Liver (tissue), 9 donors: ENCODE data around the gene EFR3B. TPM values are rescaled to one million over a fixed set of nuclear protein-coding genes. Genes with fewer than 3 reads are reported as not detected.

Source experiments
- DNase-seq: peaks from one replicate; pipeline ENCODE4 v3.0.0-alpha.2; 2017; ENCODE audit warnings: low spot score
- H3K27ac ChIP-seq, 2 donors: one replicate each; pipeline ENCODE4 v1.7.0; 2013; ENCODE audit warnings: inconsistent platforms in 2 of 2, low read length in 2 of 2, control low read depth in 1 of 2, low read depth in 1 of 2, mild to moderate bottlenecking in 1 of 2
- H3K27me3 ChIP-seq, 4 donors: one replicate each; pipeline versions ENCODE4 v1.6.1 to v1.7.0; 2013; ENCODE audit warnings: low read length in 3 of 4, inconsistent platforms in 1 of 4, mild to moderate bottlenecking in 1 of 4, moderate library complexity in 1 of 4; ENCODE audit not compliant: control insufficient read depth in 4 of 4, insufficient read depth in 4 of 4
- H3K36me3 ChIP-seq, 4 donors: one replicate each; pipeline versions ENCODE4 v1.6.1 to v1.7.0; 2013; ENCODE audit warnings: low read length in 3 of 4, mild to moderate bottlenecking in 3 of 4, low read depth in 1 of 4, moderate library complexity in 1 of 4; ENCODE audit not compliant: control insufficient read depth in 4 of 4, insufficient read depth in 3 of 4
- H3K4me1 ChIP-seq, 4 donors: one replicate each; pipeline versions ENCODE4 v1.6.1 to v1.7.0; 2013; ENCODE audit warnings: low read length in 3 of 4, mild to moderate bottlenecking in 3 of 4, moderate library complexity in 1 of 4; ENCODE audit not compliant: control insufficient read depth in 4 of 4, insufficient read depth in 4 of 4
- H3K4me3 ChIP-seq, 3 donors: one replicate each; pipeline versions ENCODE4 v1.6.1 to v1.7.0; 2013; ENCODE audit warnings: low read length in 3 of 3, control low read depth in 1 of 3, low read depth in 1 of 3, mild to moderate bottlenecking in 1 of 3
- H3K9ac ChIP-seq, 2 donors: one replicate each; pipeline ENCODE4 v1.7.0; 2013; ENCODE audit warnings: low read length in 2 of 2, mild to moderate bottlenecking in 2 of 2, moderate library complexity in 2 of 2, control low read depth in 1 of 2, low read depth in 1 of 2
- H3K9me3 ChIP-seq, 4 donors: one replicate each; pipeline versions ENCODE4 v1.6.1 to v1.7.0; 2013; ENCODE audit warnings: low read length in 3 of 4; ENCODE audit not compliant: control insufficient read depth in 4 of 4
- EGR1 ChIP-seq, 2 donors: IDR thresholded peaks; 2 replicates each; pipeline ENCODE4 v1.6.1; 2016 to 2018; ENCODE audit warnings: antibody characterized with exemption in 2 of 2, low read depth in 2 of 2
- FOXA1 ChIP-seq: IDR thresholded peaks from 2 replicates; pipeline ENCODE4 v1.6.1; 2016; ENCODE audit warnings: antibody characterized with exemption
- FOXA2 ChIP-seq: IDR thresholded peaks from 2 replicates; pipeline ENCODE4 v1.6.1; 2016; ENCODE audit warnings: antibody characterized with exemption
- GABPA ChIP-seq, 2 donors: IDR thresholded peaks in 1 of 2; conservative IDR thresholded peaks in 1 of 2; 2 replicates each; pipeline ENCODE4 v1.6.1; 2016; ENCODE audit warnings: antibody characterized with exemption in 2 of 2, mild to moderate bottlenecking in 1 of 2, moderate library complexity in 1 of 2
- HNF4A ChIP-seq, 2 donors: conservative IDR thresholded peaks; 2 replicates each; pipeline ENCODE4 v1.6.1; 2016; ENCODE audit warnings: antibody characterized with exemption in 2 of 2, mild to moderate bottlenecking in 2 of 2
- JUND ChIP-seq, 2 donors: IDR thresholded peaks; 2 replicates each; pipeline ENCODE4 v1.6.1; 2016; ENCODE audit warnings: antibody characterized with exemption in 2 of 2
- RAD21 ChIP-seq, 2 donors: IDR thresholded peaks; 2 replicates each; pipeline ENCODE4 v1.6.1; 2016; ENCODE audit warnings: antibody characterized with exemption in 2 of 2, mild to moderate bottlenecking in 2 of 2
- RXRA ChIP-seq, 2 donors: IDR thresholded peaks; 2 replicates each; pipeline ENCODE4 v1.6.1; 2017 to 2018; ENCODE audit warnings: antibody characterized with exemption in 2 of 2, mild to moderate bottlenecking in 1 of 2
- SP1 ChIP-seq: IDR thresholded peaks from 2 replicates; pipeline ENCODE4 v1.6.1; 2018; ENCODE audit warnings: antibody characterized with exemption, mild to moderate bottlenecking
- YY1 ChIP-seq: IDR thresholded peaks from 2 replicates; pipeline ENCODE4 v1.6.1; 2016; ENCODE audit warnings: antibody characterized with exemption, mild to moderate bottlenecking
- WGBS: extraction: QIAGEN DNeasy Blood & Tissue Kit; methylation state at CpG from one replicate; pipeline ENCODE4 v1.1.7; 2013; 5-methylcytosine and 5-hydroxymethylcytosine counted together
- polyA plus RNA-seq, 2 donors: library from polyadenylated mRNA; stranded (reverse) in 1 of 2; unstranded in 1 of 2; fragments of 200-250 nt in 1 of 2; fragments of >200 nt in 1 of 2; fragmentation: Nextera tagmentation in 1 of 2; extraction: Ambion mirVana in 1 of 2; gene quantifications; one replicate each; pipeline versions ENCODE4 v1.2.1 to v1.2.3, GENCODE V29; 2013 to 2015
- total RNA-seq, 2 donors: library from RNA; depleted of rRNA; stranded (reverse); fragments of >200 nt; gene quantifications; one replicate each; pipeline ENCODE4 v1.2.3, GENCODE V29; 2014
- TF ChIP-seq, protein P1 (sequence below): IDR thresholded peaks from 2 replicates; pipeline ENCODE4 v1.6.1; 2016; ENCODE audit warnings: antibody characterized with exemption
- TF ChIP-seq, protein P2 (sequence below): fragments of 150-350 bp; IDR thresholded peaks from 2 replicates; pipeline ENCODE4 v1.5.1; 2017; ENCODE audit warnings: improper control_type of control experiment, low read depth, low read length; ENCODE audit not compliant: missing input control
- TF ChIP-seq, protein P3 (sequence below): IDR thresholded peaks from 2 replicates; pipeline ENCODE4 v1.6.1; 2016; ENCODE audit warnings: antibody characterized with exemption
- TF ChIP-seq, protein P4 (sequence below): IDR thresholded peaks from 2 replicates; pipeline ENCODE4 v1.6.1; 2016; ENCODE audit warnings: antibody characterized with exemption, mild to moderate bottlenecking
- donor health status: healthy.
- donor health status: healthy.
- donor health status: healthy.
- donor health status: healthy.
- donor health status: healthy.

The EFR3B gene
- total and polyA plus RNA-seq, 4 donors, result 0.05 to 0.33 (median 0.23) TPM

DNA sequence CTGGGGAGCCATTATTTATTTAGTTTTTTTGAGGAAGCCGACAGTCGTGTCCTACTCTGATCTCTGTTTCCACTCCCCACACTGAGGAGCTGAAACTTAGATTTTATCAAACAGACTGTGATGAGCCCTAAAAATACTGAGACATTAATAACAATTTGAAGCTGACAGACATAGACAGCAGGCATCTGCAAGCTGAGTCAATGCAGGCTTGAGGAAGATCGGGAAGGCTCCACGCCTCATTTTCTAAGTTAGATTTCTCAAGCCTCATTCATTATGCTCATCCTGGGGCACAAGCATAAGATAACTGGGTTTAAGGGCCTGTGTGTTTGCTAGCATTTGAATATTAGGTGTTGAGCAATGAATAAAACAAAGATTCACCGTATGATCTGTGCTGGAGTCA, 26.3 kb downstream of the EFR3B start:
- DNase-seq, result no peak
- Histone ChIP-seq H3K36me3 (no peaks in the 10 kb centered on the region), H3K9me3 (peaks cover 0 to 10% (median 4%) of the 10 kb centered on the region in 4 donors), H3K27me3 (no peaks in the 10 kb centered on the region), H3K4me1 (no peaks in the 10 kb centered on the region), H3K4me3 (no peak overlapping the region), H3K27ac (no peak overlapping the region), H3K9ac (no peak overlapping the region)
- 77% methylated on average over 5 of the region's 5 CpGs for WGBS
- TF ChIP-seq, protein P1, sequence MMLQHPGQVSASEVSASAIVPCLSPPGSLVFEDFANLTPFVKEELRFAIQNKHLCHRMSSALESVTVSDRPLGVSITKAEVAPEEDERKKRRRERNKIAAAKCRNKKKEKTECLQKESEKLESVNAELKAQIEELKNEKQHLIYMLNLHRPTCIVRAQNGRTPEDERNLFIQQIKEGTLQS, result no peak
- TF ChIP-seq, protein P2, sequence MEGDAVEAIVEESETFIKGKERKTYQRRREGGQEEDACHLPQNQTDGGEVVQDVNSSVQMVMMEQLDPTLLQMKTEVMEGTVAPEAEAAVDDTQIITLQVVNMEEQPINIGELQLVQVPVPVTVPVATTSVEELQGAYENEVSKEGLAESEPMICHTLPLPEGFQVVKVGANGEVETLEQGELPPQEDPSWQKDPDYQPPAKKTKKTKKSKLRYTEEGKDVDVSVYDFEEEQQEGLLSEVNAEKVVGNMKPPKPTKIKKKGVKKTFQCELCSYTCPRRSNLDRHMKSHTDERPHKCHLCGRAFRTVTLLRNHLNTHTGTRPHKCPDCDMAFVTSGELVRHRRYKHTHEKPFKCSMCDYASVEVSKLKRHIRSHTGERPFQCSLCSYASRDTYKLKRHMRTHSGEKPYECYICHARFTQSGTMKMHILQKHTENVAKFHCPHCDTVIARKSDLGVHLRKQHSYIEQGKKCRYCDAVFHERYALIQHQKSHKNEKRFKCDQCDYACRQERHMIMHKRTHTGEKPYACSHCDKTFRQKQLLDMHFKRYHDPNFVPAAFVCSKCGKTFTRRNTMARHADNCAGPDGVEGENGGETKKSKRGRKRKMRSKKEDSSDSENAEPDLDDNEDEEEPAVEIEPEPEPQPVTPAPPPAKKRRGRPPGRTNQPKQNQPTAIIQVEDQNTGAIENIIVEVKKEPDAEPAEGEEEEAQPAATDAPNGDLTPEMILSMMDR, result no peak
- no peak for TF ChIP-seq YY1
- no peak for TF ChIP-seq SP1
- TF ChIP-seq JUND (IDR thresholded peaks at IDR 0.05), result no peak

GRCh38 chr2:25071966-25072365, 30.1 kb downstream of the EFR3B start:
- WGBS, result 86% methylated on average over 8 of the region's 8 CpGs

GRCh38 chr2:25072606-25073005, 30.7 kb downstream of the EFR3B start:
- Histone ChIP-seq H3K4me3 (no peak overlapping the region), H3K9ac (no peak overlapping the region), H3K9me3 (no peaks in the 10 kb centered on the region), H3K27ac (no peak overlapping the region), H3K27me3 (no peaks in the 10 kb centered on the region), H3K36me3 (no peaks in the 10 kb centered on the region), H3K4me1 (no peaks in the 10 kb centered on the region)
- no peak for DNase-seq
- no peak for TF ChIP-seq HNF4A (conservative IDR thresholded peaks at IDR 0.05)
- no peak for TF ChIP-seq FOXA1
- no peak for TF ChIP-seq RAD21 (IDR thresholded peaks at IDR 0.05)
- TF ChIP-seq, protein P3, sequence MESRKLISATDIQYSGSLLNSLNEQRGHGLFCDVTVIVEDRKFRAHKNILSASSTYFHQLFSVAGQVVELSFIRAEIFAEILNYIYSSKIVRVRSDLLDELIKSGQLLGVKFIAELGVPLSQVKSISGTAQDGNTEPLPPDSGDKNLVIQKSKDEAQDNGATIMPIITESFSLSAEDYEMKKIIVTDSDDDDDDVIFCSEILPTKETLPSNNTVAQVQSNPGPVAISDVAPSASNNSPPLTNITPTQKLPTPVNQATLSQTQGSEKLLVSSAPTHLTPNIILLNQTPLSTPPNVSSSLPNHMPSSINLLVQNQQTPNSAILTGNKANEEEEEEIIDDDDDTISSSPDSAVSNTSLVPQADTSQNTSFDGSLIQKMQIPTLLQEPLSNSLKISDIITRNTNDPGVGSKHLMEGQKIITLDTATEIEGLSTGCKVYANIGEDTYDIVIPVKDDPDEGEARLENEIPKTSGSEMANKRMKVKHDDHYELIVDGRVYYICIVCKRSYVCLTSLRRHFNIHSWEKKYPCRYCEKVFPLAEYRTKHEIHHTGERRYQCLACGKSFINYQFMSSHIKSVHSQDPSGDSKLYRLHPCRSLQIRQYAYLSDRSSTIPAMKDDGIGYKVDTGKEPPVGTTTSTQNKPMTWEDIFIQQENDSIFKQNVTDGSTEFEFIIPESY, result no peak
- TF ChIP-seq FOXA2, result no peak
- no peak for TF ChIP-seq GABPA (IDR thresholded peaks at IDR 0.05 in 1 of 2, conservative IDR thresholded peaks at IDR 0.05 in 1 of 2)
- TF ChIP-seq EGR1 (IDR thresholded peaks at IDR 0.05; ENCODE audit: low read depth in 2 of 2), result no peak
- TF ChIP-seq, protein P2, result no peak
- TF ChIP-seq, protein P4, sequence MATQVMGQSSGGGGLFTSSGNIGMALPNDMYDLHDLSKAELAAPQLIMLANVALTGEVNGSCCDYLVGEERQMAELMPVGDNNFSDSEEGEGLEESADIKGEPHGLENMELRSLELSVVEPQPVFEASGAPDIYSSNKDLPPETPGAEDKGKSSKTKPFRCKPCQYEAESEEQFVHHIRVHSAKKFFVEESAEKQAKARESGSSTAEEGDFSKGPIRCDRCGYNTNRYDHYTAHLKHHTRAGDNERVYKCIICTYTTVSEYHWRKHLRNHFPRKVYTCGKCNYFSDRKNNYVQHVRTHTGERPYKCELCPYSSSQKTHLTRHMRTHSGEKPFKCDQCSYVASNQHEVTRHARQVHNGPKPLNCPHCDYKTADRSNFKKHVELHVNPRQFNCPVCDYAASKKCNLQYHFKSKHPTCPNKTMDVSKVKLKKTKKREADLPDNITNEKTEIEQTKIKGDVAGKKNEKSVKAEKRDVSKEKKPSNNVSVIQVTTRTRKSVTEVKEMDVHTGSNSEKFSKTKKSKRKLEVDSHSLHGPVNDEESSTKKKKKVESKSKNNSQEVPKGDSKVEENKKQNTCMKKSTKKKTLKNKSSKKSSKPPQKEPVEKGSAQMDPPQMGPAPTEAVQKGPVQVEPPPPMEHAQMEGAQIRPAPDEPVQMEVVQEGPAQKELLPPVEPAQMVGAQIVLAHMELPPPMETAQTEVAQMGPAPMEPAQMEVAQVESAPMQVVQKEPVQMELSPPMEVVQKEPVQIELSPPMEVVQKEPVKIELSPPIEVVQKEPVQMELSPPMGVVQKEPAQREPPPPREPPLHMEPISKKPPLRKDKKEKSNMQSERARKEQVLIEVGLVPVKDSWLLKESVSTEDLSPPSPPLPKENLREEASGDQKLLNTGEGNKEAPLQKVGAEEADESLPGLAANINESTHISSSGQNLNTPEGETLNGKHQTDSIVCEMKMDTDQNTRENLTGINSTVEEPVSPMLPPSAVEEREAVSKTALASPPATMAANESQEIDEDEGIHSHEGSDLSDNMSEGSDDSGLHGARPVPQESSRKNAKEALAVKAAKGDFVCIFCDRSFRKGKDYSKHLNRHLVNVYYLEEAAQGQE, result no peak
- no peak for TF ChIP-seq YY1
- no peak for TF ChIP-seq JUND (IDR thresholded peaks at IDR 0.05)
- no peak for TF ChIP-seq RXRA (IDR thresholded peaks at IDR 0.05)
- WGBS, result 55% methylated on average over 1 of the region's 1 CpG

More at GRCh38 chr2:25071966-25072365, 30.1 kb downstream of the EFR3B start:
- no peak overlapping the region for H3K27ac ChIP-seq
- no peaks in the 10 kb centered on the region for H3K4me1 ChIP-seq
- no peak for TF ChIP-seq GABPA (IDR thresholded peaks at IDR 0.05 in 1 of 2, conservative IDR thresholded peaks at IDR 0.05 in 1 of 2)
- TF ChIP-seq JUND (IDR thresholded peaks at IDR 0.05), result no peak
- no peak overlapping the region for H3K9ac ChIP-seq
- H3K36me3 ChIP-seq, result no peaks in the 10 kb centered on the region
- H3K4me3 ChIP-seq, result no peak overlapping the region
- no peaks in the 10 kb centered on the region for H3K27me3 ChIP-seq
- DNase-seq, result no peak
- no peaks in the 10 kb centered on the region for H3K9me3 ChIP-seq
